ENCODE data around the gene ULK4.

DNA sequence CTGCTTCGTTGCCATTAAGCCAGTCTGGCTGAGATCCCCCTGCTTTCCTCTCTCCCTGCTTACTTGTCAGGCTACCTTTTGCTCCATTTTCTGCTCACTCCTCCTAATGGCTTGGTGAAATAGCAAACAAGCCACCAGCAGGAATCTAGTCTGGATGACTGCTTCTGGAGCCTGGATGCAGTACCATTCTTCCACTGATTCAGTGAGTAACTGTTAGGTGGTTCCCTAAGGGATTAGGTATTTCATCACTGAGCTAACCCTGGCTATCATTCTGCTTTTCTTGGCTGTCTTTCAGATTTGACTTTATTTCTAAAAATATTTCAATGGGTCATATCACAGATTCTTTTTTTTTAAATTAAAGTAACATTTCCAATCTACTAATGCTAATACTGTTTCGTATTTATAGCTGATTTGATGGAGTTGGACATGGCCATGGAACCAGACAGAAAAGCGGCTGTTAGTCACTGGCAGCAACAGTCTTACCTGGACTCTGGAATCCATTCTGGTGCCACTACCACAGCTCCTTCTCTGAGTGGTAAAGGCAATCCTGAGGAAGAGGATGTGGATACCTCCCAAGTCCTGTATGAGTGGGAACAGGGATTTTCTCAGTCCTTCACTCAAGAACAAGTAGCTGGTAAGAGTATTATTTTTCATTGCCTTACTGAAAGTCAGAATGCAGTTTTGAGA, 737.6 kb downstream of the ULK4 start:
- TF ChIP-seq, protein P1, sequence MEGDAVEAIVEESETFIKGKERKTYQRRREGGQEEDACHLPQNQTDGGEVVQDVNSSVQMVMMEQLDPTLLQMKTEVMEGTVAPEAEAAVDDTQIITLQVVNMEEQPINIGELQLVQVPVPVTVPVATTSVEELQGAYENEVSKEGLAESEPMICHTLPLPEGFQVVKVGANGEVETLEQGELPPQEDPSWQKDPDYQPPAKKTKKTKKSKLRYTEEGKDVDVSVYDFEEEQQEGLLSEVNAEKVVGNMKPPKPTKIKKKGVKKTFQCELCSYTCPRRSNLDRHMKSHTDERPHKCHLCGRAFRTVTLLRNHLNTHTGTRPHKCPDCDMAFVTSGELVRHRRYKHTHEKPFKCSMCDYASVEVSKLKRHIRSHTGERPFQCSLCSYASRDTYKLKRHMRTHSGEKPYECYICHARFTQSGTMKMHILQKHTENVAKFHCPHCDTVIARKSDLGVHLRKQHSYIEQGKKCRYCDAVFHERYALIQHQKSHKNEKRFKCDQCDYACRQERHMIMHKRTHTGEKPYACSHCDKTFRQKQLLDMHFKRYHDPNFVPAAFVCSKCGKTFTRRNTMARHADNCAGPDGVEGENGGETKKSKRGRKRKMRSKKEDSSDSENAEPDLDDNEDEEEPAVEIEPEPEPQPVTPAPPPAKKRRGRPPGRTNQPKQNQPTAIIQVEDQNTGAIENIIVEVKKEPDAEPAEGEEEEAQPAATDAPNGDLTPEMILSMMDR (IDR thresholded peaks at IDR 0.05; ENCODE audit: poor library complexity, severe bottlenecking): no peak
- TF ChIP-seq EZH2 (IDR thresholded peaks at IDR 0.05; ENCODE audit: borderline replicate concordance, insufficient read depth, low read length, poor library complexity, severe bottlenecking): no peak

Measured in neural cell (in vitro differentiated cells).